Effector memory CD4-positive, alpha-beta T cell (primary cell): ENCODE data around the gene MBD5.

Source experiments
- DNase-seq, 3 donors: peaks; one replicate each; pipeline ENCODE4 v3.0.0-alpha.2; 2020
- H3K27ac ChIP-seq: 2 replicates; pipeline ENCODE4 v1.7.0; 2013; ENCODE audit warnings: mild to moderate bottlenecking, low read length, moderate library complexity; ENCODE audit not compliant: insufficient read depth, poor library complexity, severe bottlenecking
- H3K27me3 ChIP-seq: replicated peaks from 2 replicates; pipeline ENCODE4 v1.7.0; 2013; ENCODE audit warnings: mild to moderate bottlenecking, low read length; ENCODE audit not compliant: insufficient read depth, control insufficient read depth, poor library complexity, severe bottlenecking
- H3K36me3 ChIP-seq: 2 replicates; pipeline ENCODE4 v1.7.0; 2013; ENCODE audit warnings: mild to moderate bottlenecking, low read length, moderate library complexity; ENCODE audit not compliant: control insufficient read depth, insufficient read depth
- H3K4me1 ChIP-seq: 2 replicates; pipeline ENCODE4 v1.7.0; 2013; ENCODE audit warnings: low read length, mild to moderate bottlenecking; ENCODE audit not compliant: control insufficient read depth, insufficient read depth, poor library complexity, severe bottlenecking
- H3K4me3 ChIP-seq: 2 replicates; pipeline ENCODE4 v1.7.0; 2013; ENCODE audit warnings: low read length, low read depth, mild to moderate bottlenecking; ENCODE audit not compliant: insufficient read depth, poor library complexity, severe bottlenecking
- H3K9me3 ChIP-seq: 2 replicates; pipeline ENCODE4 v1.7.0; 2013; ENCODE audit warnings: mild to moderate bottlenecking, low read length, moderate library complexity; ENCODE audit not compliant: control insufficient read depth

Gene MBD5

DNA sequence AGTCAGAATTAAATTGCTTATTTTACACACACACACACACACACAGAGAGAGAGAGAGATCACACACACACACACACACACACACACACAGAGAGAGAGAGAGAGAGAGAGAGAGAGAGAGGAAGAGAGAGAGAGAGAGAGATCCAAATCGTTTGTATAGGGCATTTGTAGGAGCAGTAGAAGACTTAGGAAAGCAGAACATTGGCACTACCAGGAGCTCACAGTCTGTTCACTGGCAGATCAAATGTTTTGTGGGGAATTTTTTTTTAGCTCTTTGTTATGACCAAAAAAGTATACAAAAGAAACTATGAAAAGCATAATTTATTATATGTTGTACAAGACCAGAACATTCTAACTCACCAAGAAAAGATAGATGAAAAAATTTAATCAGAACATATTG lies 81.8 kb downstream of the MBD5 start:
- H3K27me3 ChIP-seq, result no peaks in the 10 kb centered on the region
- no peak for DNase-seq
- no peaks in the 10 kb centered on the region for H3K9me3 ChIP-seq
- H3K27ac ChIP-seq, result no peak overlapping the region
- no peak overlapping the region for H3K4me3 ChIP-seq
- H3K4me1 ChIP-seq, result no peaks in the 10 kb centered on the region
- H3K36me3 ChIP-seq, result no peaks in the 10 kb centered on the region

DNA sequence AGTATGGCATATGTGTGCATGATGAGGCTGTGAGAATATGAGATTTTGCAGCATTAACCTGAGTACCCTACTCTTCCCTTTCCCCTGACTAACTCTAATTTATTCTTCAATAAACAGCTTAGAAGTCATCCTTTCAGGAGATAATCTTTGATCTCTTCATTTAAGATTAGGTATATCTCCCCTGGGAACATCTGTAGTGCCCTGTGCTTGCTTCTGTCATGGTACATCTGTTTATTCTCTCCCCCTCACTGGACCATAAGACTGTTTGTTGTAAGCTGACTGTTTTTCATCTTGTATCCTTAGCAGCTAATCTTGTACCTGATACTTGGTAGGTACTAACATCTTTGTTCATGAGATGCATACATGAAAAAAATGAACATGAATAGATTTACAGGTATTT lies 83.1 kb downstream of the MBD5 start:
- Histone ChIP-seq H3K27me3 (no peaks in the 10 kb centered on the region), H3K9me3 (no peaks in the 10 kb centered on the region), H3K4me3 (no peak overlapping the region), H3K4me1 (no peaks in the 10 kb centered on the region), H3K36me3 (no peaks in the 10 kb centered on the region), H3K27ac (no peak overlapping the region)
- DNase-seq, result no peak

- no peak overlapping the region for H3K27ac ChIP-seq
- H3K4me3 ChIP-seq, result no peak overlapping the region
- no peak for DNase-seq
- no peaks in the 10 kb centered on the region for H3K27me3 ChIP-seq
- peaks cover 4% of the 10 kb centered on the region for H3K4me1 ChIP-seq
- H3K36me3 ChIP-seq, result no peaks in the 10 kb centered on the region
- no peaks in the 10 kb centered on the region for H3K9me3 ChIP-seq
Observed at GRCh38 chr2:148106331-148106730, 85.4 kb downstream of the MBD5 start.

DNA sequence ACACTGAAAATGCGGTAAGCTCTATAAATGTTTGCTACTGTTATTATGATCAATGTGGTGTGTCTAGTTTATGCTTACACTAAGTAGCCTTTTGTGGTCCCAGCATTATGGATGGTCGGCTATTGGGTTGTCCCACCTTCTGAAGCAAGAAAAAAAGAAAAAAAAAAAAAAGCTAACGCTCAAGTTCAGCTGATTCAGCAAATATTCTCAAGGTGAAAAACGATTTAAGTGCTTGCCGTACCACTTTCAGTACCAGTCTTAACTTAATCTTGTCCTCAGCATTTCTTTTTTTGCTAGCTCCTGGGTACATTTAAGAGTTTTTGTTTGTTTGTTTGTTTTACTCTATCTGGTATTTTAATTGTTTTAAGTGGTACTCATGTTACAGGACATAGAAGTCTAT lies 87.5 kb downstream of the MBD5 start:
- no peak for DNase-seq
- Histone ChIP-seq H3K36me3 (no peaks in the 10 kb centered on the region), H3K9me3 (no peaks in the 10 kb centered on the region), H3K4me3 (no peak overlapping the region), H3K27me3 (no peaks in the 10 kb centered on the region), H3K27ac (no peak overlapping the region), H3K4me1 (peaks cover 4% of the 10 kb centered on the region)

- DNase-seq, result no peak
- H3K9me3 ChIP-seq, result no peaks in the 10 kb centered on the region
- H3K4me3 ChIP-seq, result no peak overlapping the region
- no peaks in the 10 kb centered on the region for H3K36me3 ChIP-seq
- H3K4me1 ChIP-seq, result peaks cover 4% of the 10 kb centered on the region
- H3K27me3 ChIP-seq, result no peaks in the 10 kb centered on the region
- no peak overlapping the region for H3K27ac ChIP-seq
Observed at GRCh38 chr2:148110184-148110583, 89.3 kb downstream of the MBD5 start.

- Histone ChIP-seq H3K4me1 (no peaks in the 10 kb centered on the region), H3K36me3 (no peaks in the 10 kb centered on the region), H3K9me3 (no peaks in the 10 kb centered on the region), H3K4me3 (no peak overlapping the region), H3K27ac (no peak overlapping the region), H3K27me3 (no peaks in the 10 kb centered on the region)
- DNase-seq, result no peak
Observed at GRCh38 chr2:148122788-148123187, 101.9 kb downstream of the MBD5 start.

GRCh38 chr2:148124271-148124670 lies 103.4 kb downstream of the MBD5 start:
- Histone ChIP-seq H3K4me1 (no peaks in the 10 kb centered on the region), H3K4me3 (no peak overlapping the region), H3K27ac (no peak overlapping the region), H3K27me3 (no peaks in the 10 kb centered on the region), H3K36me3 (no peaks in the 10 kb centered on the region), H3K9me3 (no peaks in the 10 kb centered on the region)
- DNase-seq, result no peak

- H3K36me3 ChIP-seq, result no peaks in the 10 kb centered on the region
- H3K9me3 ChIP-seq, result no peaks in the 10 kb centered on the region
- no peak overlapping the region for H3K27ac ChIP-seq
- no peak for DNase-seq
- no peaks in the 10 kb centered on the region for H3K27me3 ChIP-seq
- H3K4me1 ChIP-seq, result no peaks in the 10 kb centered on the region
- no peak overlapping the region for H3K4me3 ChIP-seq
Observed at GRCh38 chr2:148130581-148130980, 109.7 kb downstream of the MBD5 start.

GRCh38 chr2:148132412-148132811 lies 111.5 kb downstream of the MBD5 start:
- DNase-seq, result no peak
- Histone ChIP-seq H3K4me3 (no peak overlapping the region), H3K27me3 (no peaks in the 10 kb centered on the region), H3K27ac (no peak overlapping the region), H3K9me3 (no peaks in the 10 kb centered on the region), H3K36me3 (no peaks in the 10 kb centered on the region), H3K4me1 (no peaks in the 10 kb centered on the region)

DNA sequence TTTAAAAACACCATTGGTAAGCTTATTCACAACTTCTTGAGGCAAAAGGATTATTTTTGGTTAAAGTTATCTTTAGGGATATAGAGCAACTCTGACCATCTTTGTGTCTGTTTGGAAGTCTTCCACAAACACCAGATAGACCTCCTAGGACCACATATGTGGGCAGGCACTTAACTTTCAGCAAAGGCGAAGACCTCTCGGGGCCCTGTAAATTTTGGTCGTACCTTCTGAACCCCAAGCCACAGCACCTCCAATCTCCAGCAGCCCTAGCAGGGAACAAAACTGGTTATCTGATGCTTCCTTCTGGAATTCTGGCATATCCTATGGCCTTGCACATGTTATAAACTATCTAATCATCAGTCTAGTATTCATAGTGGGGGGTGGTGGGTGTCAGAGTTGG lies 114.8 kb downstream of the MBD5 start:
- DNase-seq, result no peak
- Histone ChIP-seq H3K4me1 (no peaks in the 10 kb centered on the region), H3K27ac (no peak overlapping the region), H3K36me3 (no peaks in the 10 kb centered on the region), H3K27me3 (no peaks in the 10 kb centered on the region), H3K9me3 (no peaks in the 10 kb centered on the region), H3K4me3 (no peak overlapping the region)

DNA sequence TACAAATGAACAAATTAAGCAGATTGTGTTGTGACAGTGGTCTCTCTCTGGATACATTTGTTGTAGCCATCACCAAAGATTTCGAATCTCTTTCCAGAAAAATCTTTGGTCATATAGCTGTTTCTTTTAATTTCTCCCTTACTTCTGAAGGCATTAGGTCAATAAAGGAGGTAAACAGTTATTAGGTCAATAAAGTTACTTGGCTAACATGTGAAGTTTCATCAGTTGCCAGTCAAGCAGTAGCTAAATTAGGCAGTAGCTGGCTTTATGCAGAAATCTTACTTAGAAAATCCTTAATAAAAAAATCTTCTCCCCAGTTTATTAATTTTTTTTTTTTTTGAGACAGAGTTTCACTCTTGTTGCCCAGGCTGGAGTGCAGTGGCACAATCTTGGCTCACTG lies 115.5 kb downstream of the MBD5 start:
- Histone ChIP-seq H3K4me1 (no peaks in the 10 kb centered on the region), H3K9me3 (no peaks in the 10 kb centered on the region), H3K27me3 (no peaks in the 10 kb centered on the region), H3K4me3 (no peak overlapping the region), H3K36me3 (no peaks in the 10 kb centered on the region), H3K27ac (no peak overlapping the region)
- DNase-seq, result no peak
